ENCODE measurements around the gene MAN2A2. TPM values are rescaled to one million over a fixed set of nuclear protein-coding genes. Genes with fewer than 3 reads are reported as not detected.

The MAN2A2 gene
- total and polyA plus RNA-seq, 2 experiments from 2014 or later, result 11.2 to 32.7 TPM

GRCh38 chr15:90860942-90861675, 42.0 kb upstream of the MAN2A2 start:
- Histone ChIP-seq H4K20me1 (ENCODE audit: insufficient read depth, poor library complexity, severe bottlenecking) (no peaks in the 10 kb centered on the region), H3K79me2 (no peaks in the 10 kb centered on the region), H3K4me1 (ENCODE audit: insufficient read depth) (peaks cover 6% of the 10 kb centered on the region), H3K4me2 (no peak overlapping the region), H3K9me3 (ENCODE audit: low read depth) (no peaks in the 10 kb centered on the region), H3K27ac (no peak overlapping the region), H3K4me3 (no peak overlapping the region), H3K27me3 (no peaks in the 10 kb centered on the region), H2AFZ (no peak overlapping the region), H3K36me3 (replicated peaks; ENCODE audit: insufficient read depth, low read depth) (no peaks in the 10 kb centered on the region), H3K9me2 (replicated peaks; ENCODE audit: insufficient read depth) (no peaks in the 10 kb centered on the region)
- no peak for TF ChIP-seq EZH2 (IDR thresholded peaks at IDR 0.05; ENCODE audit: borderline replicate concordance)
- TF ChIP-seq EZH2phosphoT487 (IDR thresholded peaks at IDR 0.05; ENCODE audit: low read depth, severe bottlenecking, unreplicated experiment), result no peak
- TF ChIP-seq CTCF (IDR thresholded peaks at IDR 0.05; ENCODE audit: poor library complexity), result no peak
- 74% methylated on average over 14 of the region's 14 CpGs for WGBS (ENCODE audit: low lambda C conversion rate, missing lambda C conversion rate)
- peak; percentile 43 for DNase-seq (ENCODE audit: low spot score)

- Histone ChIP-seq H3K4me3 (no peak overlapping the region), H3K36me3 (replicated peaks; ENCODE audit: insufficient read depth, low read depth) (no peaks in the 10 kb centered on the region), H2AFZ (no peak overlapping the region), H3K4me1 (ENCODE audit: insufficient read depth) (peaks cover 13% of the 10 kb centered on the region), H3K27me3 (no peaks in the 10 kb centered on the region), H3K27ac (no peak overlapping the region), H3K9me3 (ENCODE audit: low read depth) (no peaks in the 10 kb centered on the region), H3K79me2 (no peaks in the 10 kb centered on the region), H4K20me1 (ENCODE audit: insufficient read depth, poor library complexity, severe bottlenecking) (no peaks in the 10 kb centered on the region), H3K9me2 (replicated peaks; ENCODE audit: insufficient read depth) (no peaks in the 10 kb centered on the region), H3K4me2 (no peak overlapping the region)
- no peak for DNase-seq (ENCODE audit: low spot score)
- no peak for TF ChIP-seq EZH2phosphoT487 (IDR thresholded peaks at IDR 0.05; ENCODE audit: low read depth, severe bottlenecking, unreplicated experiment)
- 94% methylated on average over 6 of the region's 6 CpGs for WGBS (ENCODE audit: low lambda C conversion rate, missing lambda C conversion rate)
These were observed 40.6 kb upstream of the MAN2A2 start for GRCh38 chr15:90862487-90862886.

- TF ChIP-seq EZH2phosphoT487 (IDR thresholded peaks at IDR 0.05; ENCODE audit: low read depth, severe bottlenecking, unreplicated experiment), result no peak
- no peak for TF ChIP-seq CTCF (IDR thresholded peaks at IDR 0.05; ENCODE audit: poor library complexity)
- no peak for TF ChIP-seq EZH2 (IDR thresholded peaks at IDR 0.05; ENCODE audit: borderline replicate concordance)
- no peaks in the 10 kb centered on the region for H3K79me2 ChIP-seq
- peaks cover 13% of the 10 kb centered on the region for H3K4me1 ChIP-seq (ENCODE audit: insufficient read depth)
- no peaks in the 10 kb centered on the region for H3K27me3 ChIP-seq
- H3K36me3 ChIP-seq (replicated peaks; ENCODE audit: insufficient read depth, low read depth), result no peaks in the 10 kb centered on the region
- H4K20me1 ChIP-seq (ENCODE audit: insufficient read depth, poor library complexity, severe bottlenecking), result no peaks in the 10 kb centered on the region
- no peak overlapping the region for H3K4me3 ChIP-seq
- H3K27ac ChIP-seq, result no peak overlapping the region
- H3K4me2 ChIP-seq, result no peak overlapping the region
- no peaks in the 10 kb centered on the region for H3K9me2 ChIP-seq (replicated peaks; ENCODE audit: insufficient read depth)
- no peak overlapping the region for H2AFZ ChIP-seq
- WGBS (ENCODE audit: low lambda C conversion rate, missing lambda C conversion rate), result 77% methylated on average over 4 of the region's 5 CpGs
- no peaks in the 10 kb centered on the region for H3K9me3 ChIP-seq (ENCODE audit: low read depth)
- DNase-seq (ENCODE audit: low spot score), result no peak
These were observed 39.9 kb upstream of the MAN2A2 start for GRCh38 chr15:90862964-90863778.

- Histone ChIP-seq H3K4me3 (no peak overlapping the region), H3K9me3 (ENCODE audit: low read depth) (no peaks in the 10 kb centered on the region), H3K36me3 (replicated peaks; ENCODE audit: insufficient read depth, low read depth) (no peaks in the 10 kb centered on the region), H3K79me2 (no peaks in the 10 kb centered on the region), H3K4me2 (no peak overlapping the region), H3K27me3 (no peaks in the 10 kb centered on the region), H2AFZ (no peak overlapping the region), H3K4me1 (ENCODE audit: insufficient read depth) (peaks cover 21% of the 10 kb centered on the region), H4K20me1 (ENCODE audit: insufficient read depth, poor library complexity, severe bottlenecking) (no peaks in the 10 kb centered on the region), H3K27ac (no peak overlapping the region), H3K9me2 (replicated peaks; ENCODE audit: insufficient read depth) (no peaks in the 10 kb centered on the region)
- TF ChIP-seq EZH2phosphoT487 (IDR thresholded peaks at IDR 0.05; ENCODE audit: low read depth, severe bottlenecking, unreplicated experiment) (no peak), CTCF (IDR thresholded peaks at IDR 0.05; ENCODE audit: poor library complexity) (no peak), EZH2 (IDR thresholded peaks at IDR 0.05; ENCODE audit: borderline replicate concordance) (no peak)
- no peak for DNase-seq (ENCODE audit: low spot score)
- 96% methylated on average over 4 of the region's 4 CpGs for WGBS (ENCODE audit: low lambda C conversion rate, missing lambda C conversion rate)
These were observed 39.1 kb upstream of the MAN2A2 start for GRCh38 chr15:90863987-90864386.

Data from hepatocyte (in vitro differentiated cells).